ENCODE measurements around the gene FRMD5.
"Not testable (repeated sequence)": the region's sequence is repeated elsewhere in the genome, so short reads cannot be mapped to it uniquely, and the experiment has no call there.

The FRMD5 gene

DNA sequence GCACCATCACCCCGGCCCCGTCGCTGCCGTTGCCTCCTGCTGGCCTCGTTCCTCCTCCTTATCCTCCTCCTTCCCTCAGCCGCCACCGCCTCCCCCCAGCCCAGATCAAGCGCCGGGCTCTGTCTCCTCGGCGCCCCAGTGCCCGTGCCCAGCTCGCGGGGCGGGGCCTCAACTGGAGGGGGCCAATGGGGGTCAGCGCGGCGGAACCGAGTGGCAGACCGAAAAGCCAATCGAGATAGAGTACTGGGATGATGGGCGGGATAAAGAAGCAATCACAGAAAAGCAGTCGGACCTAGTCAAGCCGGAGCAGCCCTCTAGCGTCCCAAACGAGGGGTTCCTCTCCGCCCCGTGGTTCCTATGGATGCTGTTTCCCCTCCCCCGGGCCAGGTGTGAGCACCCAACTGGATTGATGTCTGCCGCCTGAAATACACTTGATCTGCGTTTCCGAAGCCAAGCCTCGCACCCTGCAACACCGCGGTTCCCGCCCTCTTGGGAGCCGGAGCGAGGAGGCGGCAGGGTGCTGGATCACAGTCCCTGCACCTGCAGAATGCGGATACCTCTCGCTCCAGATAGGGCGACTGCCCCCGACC lies at the start of gene FRMD5:
Gene FRMD5 (minus strand): TSS at position 121 of the 590 bp plus-strand sequence.
- DNase-seq: peak; percentile 96 to 97

DNA sequence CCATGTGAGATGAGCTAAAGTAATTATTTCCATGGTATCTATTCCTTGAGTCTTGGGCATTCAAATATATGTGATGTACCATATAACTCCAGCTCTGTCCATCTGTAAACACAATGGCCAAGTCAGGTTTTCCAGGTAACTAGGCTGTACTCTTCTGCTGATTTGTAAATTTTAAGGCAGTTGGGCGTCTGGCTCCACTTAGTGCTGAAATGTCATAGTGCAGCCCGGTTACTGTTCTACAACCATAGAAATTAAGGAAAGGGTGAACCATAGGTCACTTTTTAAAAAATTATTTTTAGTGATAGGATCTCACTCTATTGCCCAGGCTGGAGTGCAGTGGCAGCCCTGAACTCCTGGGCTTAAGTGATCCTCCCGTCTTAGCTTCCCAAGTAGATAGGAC lies 48.8 kb upstream of the FRMD5 start:
- no peak for DNase-seq

GRCh38 chr15:44243141-44243540 lies 48.1 kb upstream of the FRMD5 start:
- DNase-seq: no peak

DNA sequence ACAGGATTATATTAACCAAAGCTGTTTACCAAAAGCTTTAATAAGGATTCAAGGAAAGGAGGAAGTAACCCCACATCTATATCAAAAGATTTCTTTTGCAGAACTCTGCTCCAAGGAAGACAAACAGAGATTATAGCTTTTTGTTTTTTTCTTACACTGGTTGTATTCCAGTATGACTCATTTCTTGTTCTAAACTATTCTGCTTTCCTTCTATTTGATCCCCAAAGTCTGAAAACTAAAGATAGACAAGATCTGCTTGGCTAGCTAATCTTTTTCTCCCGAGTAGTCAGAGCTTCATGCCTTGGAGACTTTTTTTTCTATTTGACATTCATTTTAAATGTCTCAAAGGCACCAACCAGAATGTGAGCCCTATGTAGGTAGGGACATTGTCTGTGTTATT lies 36.8 kb upstream of the FRMD5 start:
- no peak for DNase-seq

- DNase-seq: not testable (repeated sequence)
Measured at GRCh38 chr15:44229301-44229700, 34.2 kb upstream of the FRMD5 start.

DNA sequence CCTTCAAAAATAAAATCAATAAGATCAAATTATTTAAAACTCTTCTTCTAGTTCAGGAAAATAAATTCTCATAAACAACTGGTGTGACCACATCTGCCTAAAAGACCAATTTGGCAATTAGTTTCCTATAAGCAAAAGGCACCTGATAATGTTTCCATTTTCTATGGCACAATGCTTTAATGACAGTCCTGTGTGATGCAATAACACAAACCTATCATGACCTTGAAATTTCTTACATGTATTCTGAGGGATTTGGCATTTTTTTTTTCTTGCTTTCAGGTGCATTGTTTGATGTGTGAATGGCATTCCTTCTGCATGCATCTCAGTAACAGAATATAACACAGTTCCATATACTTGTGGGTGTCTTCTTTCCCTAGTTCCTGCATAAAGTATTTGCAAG lies 32.5 kb upstream of the FRMD5 start:
- DNase-seq: no peak

DNA sequence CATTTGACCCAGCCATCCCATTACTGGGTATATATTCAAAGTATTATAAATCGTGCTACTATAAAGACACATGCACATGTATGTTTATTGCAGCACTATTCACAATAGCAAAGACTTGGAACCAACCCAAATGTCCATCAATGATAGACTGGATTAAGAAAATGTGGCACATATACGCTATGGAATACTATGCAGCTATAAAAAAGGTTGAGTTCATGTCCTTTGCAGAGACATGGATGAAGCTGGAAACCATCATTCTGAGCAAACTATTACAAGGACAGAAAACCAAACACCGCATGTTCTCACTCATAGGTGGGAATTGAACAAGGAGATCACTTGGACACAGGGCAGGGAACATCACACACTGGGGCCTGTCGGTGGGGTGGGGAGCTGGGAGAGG lies 31.9 kb upstream of the FRMD5 start:
- DNase-seq: not testable (repeated sequence)

DNA sequence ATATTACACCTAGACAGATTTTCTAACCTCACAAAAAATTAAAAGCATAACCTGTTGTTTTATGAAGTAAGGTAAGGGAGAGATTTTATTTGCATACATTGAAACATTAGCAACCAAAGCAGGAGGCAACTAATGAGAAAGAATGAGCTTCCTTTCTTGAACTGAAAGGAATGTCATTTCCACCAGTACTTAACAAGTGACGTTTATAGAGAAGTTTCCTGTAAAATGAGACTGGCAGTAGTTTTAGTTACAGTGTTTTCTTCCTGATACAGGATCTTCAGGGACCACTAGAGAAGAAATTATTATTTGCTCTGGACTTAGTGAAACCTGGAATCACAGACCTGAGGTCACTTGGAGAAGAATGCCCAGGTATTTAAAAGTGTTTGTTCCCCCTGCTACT lies 27.4 kb upstream of the FRMD5 start:
- no peak for DNase-seq

DNA sequence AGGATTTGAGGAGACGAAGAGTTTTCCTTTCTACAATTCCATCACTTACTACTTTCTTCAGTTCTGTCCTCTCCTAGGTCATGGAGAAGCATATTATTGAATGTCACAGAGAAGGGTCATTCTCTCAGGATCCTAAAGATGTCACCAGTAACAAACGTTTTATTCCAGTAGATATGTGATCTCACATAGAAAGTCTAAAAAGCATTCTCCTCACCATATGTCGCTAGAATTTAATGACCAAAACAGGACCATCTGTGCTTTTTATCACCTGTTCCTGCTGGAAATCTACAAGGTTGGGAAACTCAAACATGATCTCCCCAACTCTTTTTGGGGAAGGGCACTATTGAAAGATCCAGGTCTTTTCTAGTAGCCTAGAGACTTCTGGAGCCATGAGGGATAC lies 24.0 kb upstream of the FRMD5 start:
- no peak for DNase-seq

GRCh38 chr15:44216958-44217357 lies 21.9 kb upstream of the FRMD5 start:
- no peak for DNase-seq

DNA sequence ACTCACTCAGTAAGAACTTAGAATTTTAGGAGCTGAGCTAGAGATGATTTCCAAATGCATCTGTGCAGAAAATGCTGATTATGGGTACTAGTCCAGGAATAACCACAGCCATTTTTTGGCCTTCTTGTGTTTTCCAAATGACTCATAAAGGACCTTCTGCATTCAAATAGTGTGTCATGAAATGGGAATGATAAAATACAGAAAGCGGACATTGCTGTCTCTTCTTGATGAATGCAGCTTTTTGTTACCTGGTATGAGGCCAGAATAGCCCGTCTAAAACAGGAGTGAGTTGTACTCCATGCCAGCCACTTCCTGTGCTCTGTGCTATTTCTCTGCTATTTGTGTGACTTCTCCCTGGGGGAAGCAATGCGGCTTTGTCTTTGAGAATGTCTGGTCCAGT lies 20.5 kb upstream of the FRMD5 start:
- DNase-seq: no peak

- DNase-seq: no peak
Measured at GRCh38 chr15:44208956-44209355, 13.9 kb upstream of the FRMD5 start.

DNA sequence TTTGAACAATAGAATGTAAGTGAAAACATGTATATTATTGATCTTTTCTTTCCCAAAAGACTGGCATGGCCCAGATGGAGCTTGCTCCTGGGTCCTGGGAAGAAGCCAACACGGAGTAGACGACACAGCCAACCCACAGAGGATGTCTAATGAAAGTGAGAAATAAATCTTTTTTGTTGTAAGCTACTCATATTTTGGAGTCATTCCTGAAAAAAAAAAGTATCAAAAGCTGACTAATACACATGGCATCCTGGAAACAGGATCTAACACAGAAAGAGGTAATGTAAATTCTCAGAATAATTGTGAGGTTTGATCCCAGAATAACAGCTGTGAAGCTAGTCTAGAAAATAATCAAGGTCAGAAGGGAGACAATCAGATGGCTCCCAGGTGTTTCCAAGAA lies 12.6 kb upstream of the FRMD5 start:
- DNase-seq: no peak

DNA sequence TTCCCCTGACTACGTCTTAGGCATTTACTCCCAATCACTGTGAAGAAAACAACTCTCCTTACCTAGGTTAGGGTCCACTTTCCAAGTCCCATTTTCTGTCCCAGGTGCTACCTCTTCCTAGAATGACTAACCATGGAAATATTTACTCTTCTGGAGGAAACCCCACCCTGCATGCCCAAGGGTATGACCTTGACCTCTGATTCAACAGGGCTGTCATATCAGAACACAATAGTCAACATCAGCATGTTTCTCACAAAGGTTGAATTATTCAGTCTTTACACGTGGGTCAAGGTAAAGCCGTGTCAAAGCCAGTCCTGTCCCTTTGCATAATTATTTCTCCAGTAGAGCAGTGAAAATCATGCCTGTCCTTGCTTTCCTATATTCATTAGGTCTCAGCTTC lies 4.3 kb upstream of the FRMD5 start:
- no peak for DNase-seq

DNA sequence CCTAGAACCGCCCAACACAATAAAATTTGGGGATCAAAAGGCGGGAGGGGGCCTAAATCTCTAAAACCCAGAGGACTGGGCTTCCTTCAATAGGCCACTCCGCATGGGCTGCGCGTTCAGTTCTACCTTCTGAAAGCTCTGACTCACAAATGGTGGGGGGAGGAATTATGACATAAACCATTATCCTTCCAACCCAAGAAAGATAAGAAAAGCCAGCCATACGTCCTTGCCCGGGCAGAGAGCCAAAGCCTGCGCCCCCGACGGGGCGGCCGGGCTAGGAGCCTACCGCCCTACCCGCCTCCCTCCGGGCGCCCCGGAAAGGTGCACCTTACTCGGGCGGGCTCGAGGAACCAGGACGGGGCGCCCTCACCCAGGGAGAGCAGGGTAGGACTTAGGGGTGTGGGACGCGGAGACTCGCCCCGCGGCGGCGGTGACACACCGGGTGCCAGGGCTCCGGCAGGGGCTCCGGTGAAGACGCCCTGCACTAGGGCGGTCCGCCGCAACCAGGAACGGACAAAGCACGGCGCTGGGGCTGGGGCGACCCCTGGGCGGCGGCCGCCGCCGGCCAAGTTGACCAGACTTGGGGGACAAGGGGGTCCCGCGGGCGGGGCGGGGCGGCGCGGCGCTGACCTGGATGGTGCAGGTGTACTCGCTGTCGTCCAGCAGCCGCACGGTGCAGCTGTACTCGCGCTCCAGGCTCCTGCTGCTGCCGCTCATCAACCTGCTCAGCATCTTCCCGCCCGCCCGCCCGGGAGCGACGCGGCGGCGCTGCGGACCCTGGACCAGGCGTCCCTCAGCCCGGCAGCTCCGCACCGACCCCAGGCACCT lies 534 bp downstream of the FRMD5 start:
- peak; percentile 40 to 42 for DNase-seq

- DNase-seq: peak; percentile 15 to 40
Measured at GRCh38 chr15:44193651-44194322, 1.3 kb downstream of the FRMD5 start.

DNA sequence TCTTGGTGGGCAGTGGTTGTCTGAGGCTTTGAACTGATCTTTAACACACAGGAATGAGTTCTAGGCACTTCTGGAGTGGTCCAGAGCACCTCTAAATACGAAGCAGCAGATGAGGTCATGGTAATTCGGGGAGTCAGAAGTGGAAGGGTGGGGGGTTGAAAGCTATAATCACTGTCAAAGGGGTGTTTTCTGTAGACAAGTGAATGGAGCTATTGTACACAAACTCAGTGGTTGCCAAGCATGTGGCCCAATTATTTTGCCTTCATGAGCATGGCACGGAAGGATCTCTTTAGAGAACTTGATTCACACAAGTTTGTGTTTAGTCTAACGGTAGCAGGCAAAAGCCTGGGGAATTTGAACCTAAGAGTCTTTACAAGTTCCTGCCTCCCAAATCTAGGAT lies 6.3 kb downstream of the FRMD5 start:
- no peak for DNase-seq

DNA sequence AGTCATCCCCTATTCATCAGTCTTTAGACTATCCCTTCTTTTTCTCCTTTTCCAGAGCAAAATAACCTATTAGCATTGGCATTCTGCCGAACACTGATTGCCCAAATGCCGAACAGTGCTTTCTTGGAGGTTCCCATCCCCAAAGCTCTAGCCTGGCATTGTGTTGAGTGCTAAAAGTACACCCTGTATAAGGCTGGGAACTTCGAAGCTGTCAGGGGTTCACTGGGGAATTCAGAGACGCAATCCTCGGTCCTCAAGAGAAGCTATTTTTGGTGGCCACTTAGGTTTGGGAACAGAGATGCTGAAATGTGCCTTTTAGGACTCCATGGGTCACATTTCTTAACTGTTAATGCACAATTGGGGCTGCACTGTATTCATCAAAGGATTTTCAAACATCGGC lies 8.4 kb downstream of the FRMD5 start:
- DNase-seq: no peak

GRCh38 chr15:44183363-44183762 lies 11.7 kb downstream of the FRMD5 start:
- no peak for DNase-seq

DNA sequence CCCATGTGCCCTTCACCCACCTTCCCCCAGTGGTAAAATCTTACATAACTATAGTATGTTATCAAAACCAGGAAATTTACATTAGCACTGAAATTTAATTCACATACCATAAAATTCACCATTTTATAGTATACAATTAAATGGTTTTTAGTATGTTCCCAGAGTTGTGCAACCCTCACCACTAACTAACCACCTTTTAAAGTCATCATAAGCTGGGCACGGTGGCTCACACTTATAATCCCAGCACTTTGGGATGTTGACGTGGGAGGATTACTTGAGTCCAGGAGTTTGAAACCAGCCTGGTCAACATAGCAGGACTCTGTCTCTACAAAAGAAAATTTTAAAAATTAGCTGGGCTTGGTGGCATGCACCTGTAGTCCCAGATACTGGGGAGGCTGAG lies 13.7 kb downstream of the FRMD5 start:
- no peak for DNase-seq

GRCh38 chr15:44177139-44177538 lies 17.9 kb downstream of the FRMD5 start:
- DNase-seq: no peak

DNA sequence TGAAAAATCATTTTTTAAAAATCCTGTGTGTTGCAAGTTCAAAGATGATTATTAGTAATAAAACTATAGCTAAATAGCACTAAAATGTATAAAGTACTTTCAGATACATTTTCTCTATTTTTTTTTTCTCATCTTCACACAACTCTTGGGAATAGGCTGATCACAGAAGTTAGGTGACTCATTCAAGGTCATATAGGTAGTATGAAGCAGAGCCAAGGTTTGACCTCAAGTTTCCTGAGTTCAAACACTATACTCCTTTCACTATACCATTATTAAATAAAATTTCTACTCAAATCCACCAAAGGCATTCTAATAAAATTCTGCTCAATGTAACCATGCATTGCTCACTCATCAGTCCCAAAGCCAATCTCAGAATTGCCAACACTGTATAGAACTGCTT lies 21.3 kb downstream of the FRMD5 start:
- no peak for DNase-seq

DNA sequence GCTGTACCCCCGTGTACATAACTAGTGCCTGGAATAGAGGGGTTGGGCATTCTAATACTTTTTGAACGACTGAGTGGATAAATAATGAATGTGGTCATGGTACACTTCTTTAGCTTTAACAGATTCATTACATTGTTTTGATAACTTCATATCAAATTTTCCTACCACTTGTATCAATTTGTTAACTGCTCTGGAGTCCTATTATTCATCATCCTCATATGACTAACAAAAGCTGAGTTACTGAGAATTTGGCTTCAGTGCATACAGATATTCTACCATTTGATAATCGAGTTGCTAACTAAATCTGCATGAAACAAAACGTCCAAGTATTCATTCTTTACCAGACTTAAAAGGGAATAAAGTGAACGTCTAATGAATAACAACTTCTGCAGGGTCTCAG lies 31.7 kb downstream of the FRMD5 start:
- no peak for DNase-seq

GRCh38 chr15:44160796-44161195 lies 34.3 kb downstream of the FRMD5 start:
- DNase-seq: no peak

Measured in SHP77 (cell line).